ENCODE data around the gene PRAMEF5.
"Not testable (repeated sequence)": the region's sequence is repeated elsewhere in the genome, so short reads cannot be mapped to it uniquely, and the experiment has no call there.

DNA sequence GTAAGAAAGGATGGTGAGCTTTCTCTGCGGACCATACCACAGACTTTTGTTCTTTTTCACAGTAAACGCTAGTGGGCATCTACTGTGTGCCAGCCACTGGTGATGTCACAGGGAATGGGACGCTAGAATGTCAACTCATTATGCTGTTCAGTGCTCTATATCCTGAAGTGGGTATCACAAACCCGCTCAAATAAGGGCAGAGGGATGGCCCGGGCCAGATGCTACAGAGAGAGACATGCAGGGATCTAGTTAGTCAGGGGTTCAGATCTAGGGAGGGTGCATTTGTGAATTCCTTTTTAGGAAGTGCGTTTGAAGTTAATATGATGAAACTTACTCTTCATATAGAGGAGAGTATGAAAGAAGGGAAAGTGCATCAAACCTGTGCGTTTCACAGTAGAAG lies 6.9 kb upstream of the PRAMEF5 start:
- TF ChIP-seq CTCF (conservative IDR thresholded peaks at IDR 0.05); ZFX (IDR thresholded peaks at IDR 0.05): not testable (repeated sequence)

Measured in C4-2B (cell line).